Smooth muscle cell (in vitro differentiated cells): ENCODE data around the gene WDR62. TPM values are rescaled to one million over a fixed set of nuclear protein-coding genes. Genes with fewer than 3 reads are reported as not detected.

ENCODE experiments used
- DNase-seq: peaks from one replicate; lab custom pipeline; 2025; ENCODE audit not compliant: unreplicated experiment; lab: John Stamatoyannopoulos, UW
- H2AFZ ChIP-seq: fragments of 200-600 bp; sonication (generic); 2 replicates; pipeline ENCODE4 v1.6.0; 2016; ENCODE audit warnings: antibody characterized with exemption, low read depth, mild to moderate bottlenecking
- H3F3A ChIP-seq: fragments of 200-600 bp; sonication (generic); 2 replicates; pipeline ENCODE4 v1.6.0; 2017; ENCODE audit warnings: antibody characterized with exemption, low read depth
- H3K27ac ChIP-seq: fragments of 200-600 bp; sonication (generic); 2 replicates; pipeline ENCODE4 v1.5.1; 2016; ENCODE audit warnings: low read depth, mild to moderate bottlenecking
- H3K27me3 ChIP-seq: fragments of 200-600 bp; sonication (generic); 2 replicates; pipeline ENCODE4 v1.6.1; 2016; ENCODE audit warnings: low read depth, mild to moderate bottlenecking
- H3K36me3 ChIP-seq: fragments of 200-600 bp; sonication (generic); 2 replicates; pipeline ENCODE4 v1.5.1; 2016; ENCODE audit warnings: low read depth
- H3K4me1 ChIP-seq: fragments of 200-600 bp; sonication (generic); 2 replicates; pipeline ENCODE4 v1.5.1; 2016; ENCODE audit warnings: low read depth
- H3K4me2 ChIP-seq: fragments of 200-600 bp; sonication (generic); 2 replicates; pipeline ENCODE4 v1.6.0; 2016; ENCODE audit warnings: mild to moderate bottlenecking
- H3K4me3 ChIP-seq: fragments of 200-600 bp; sonication (generic); 2 replicates; pipeline ENCODE4 v1.5.1; 2016; ENCODE audit warnings: mild to moderate bottlenecking
- H3K79me2 ChIP-seq: fragments of 200-600 bp; sonication (generic); 2 replicates; pipeline ENCODE4 v1.6.0; 2016; ENCODE audit warnings: low read depth, mild to moderate bottlenecking
- H3K9ac ChIP-seq: fragments of 200-600 bp; sonication (generic); 2 replicates; pipeline ENCODE4 v1.6.0; 2016; ENCODE audit warnings: low read depth
- H3K9me3 ChIP-seq: fragments of 200-600 bp; sonication (generic); replicated peaks from 2 replicates; pipeline ENCODE4 v1.5.1; 2016; ENCODE audit warnings: low read depth
- H4K20me1 ChIP-seq: fragments of 200-600 bp; sonication (generic); 2 replicates; pipeline ENCODE4 v1.6.0; 2016; ENCODE audit warnings: low read depth
- CTCF ChIP-seq: fragments of 200-600 bp; sonication (generic); IDR thresholded peaks from 2 replicates; pipeline ENCODE4 v1.5.1; 2017; ENCODE audit warnings: borderline replicate concordance, mild to moderate bottlenecking, antibody characterized with exemption; ENCODE audit not compliant: insufficient read depth, poor library complexity, severe bottlenecking
- WGBS: methylation state at CpG from one replicate; pipeline ENCODE4 v1.1.7; 2016; ENCODE audit warnings: low lambda C conversion rate; 5-methylcytosine and 5-hydroxymethylcytosine counted together
- polyA plus RNA-seq: library from polyadenylated mRNA; unstranded; fragments of >200 nt; fragmentation: Nextera tagmentation; extraction: Ambion mirVana; gene quantifications from 2 replicates; pipeline ENCODE4 v1.2.1, GENCODE V29; 2016
- total RNA-seq: library from RNA; depleted of rRNA; stranded (reverse); fragments of >200 nt; gene quantifications from 2 replicates; pipeline ENCODE4 v1.2.3, GENCODE V29; 2014

WDR62 gene
- 1.0 and 1.5 TPM in 2 replicates for total RNA-seq
- 2.1 and 4.6 TPM in 2 replicates for polyA plus RNA-seq

DNA sequence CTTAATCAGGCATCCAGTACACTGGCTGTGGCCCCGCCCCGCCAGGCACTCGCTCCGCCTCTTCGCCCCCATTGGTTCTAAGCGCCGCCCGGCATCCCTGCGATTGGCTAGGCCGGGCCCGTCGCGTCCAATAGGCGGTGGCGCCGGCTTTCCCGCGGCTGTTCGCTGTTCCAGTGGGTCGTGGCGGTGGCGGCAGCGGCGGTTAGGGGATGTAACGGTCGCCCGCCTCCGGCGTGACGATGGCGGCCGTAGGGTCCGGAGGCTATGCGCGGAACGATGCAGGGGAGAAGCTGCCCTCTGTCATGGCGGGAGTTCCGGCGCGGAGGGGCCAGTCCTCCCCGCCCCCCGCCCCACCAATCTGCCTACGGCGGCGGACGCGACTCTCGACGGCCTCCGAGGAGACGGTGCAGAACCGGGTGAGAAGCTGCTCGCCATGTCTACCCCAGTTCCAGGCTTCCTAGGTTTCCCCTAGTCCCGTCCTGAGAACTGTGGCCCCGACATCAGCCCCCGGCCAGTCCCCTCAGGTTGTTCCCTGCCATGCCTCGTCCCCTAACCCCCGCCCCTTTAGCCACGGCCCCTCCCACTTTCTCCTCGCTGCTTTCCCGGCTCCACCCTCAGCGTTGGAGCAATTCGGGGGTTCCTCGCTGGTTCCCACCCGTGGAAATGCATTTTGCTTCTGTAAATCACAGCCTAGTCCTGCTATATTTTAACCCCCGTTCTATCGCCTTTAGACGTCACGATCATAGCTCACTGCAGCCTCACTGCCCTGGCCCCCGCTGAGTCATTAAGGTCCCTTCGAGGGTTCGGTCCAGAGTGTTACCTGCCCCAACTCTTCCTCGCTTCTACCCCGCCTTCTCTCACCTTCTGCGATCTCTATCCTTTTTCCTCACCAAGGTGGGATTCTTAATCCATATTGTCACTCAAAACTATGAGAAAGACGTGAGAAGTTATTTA lies at the start of gene WDR62:
Gene WDR62, plus strand, starts transcription at position 165 of the 954 bp plus-strand sequence. Its CDS starts 75 bp downstream, at position 240.
- peak within 1 kb of the TSS; percentile 84 for H3K4me3 ChIP-seq
- under 1% methylated on average over 58 of the region's 76 CpGs for WGBS
- H2AFZ ChIP-seq: peak within 1 kb of the TSS; percentile 94
- H3K9ac ChIP-seq: peak within 1 kb of the TSS; percentile 83
- H3K4me1 ChIP-seq: peaks cover 8% of the 10 kb centered on the region
- H3F3A ChIP-seq: peaks cover 6% of the 10 kb centered on the region
- no peak for TF ChIP-seq CTCF
- no peaks in the 10 kb centered on the region for H3K9me3 ChIP-seq
- H3K4me2 ChIP-seq: peak within 1 kb of the TSS; percentile 94
- no peaks in the 10 kb centered on the region for H3K27me3 ChIP-seq
- no peaks in the 10 kb centered on the region for H4K20me1 ChIP-seq
- peak; percentile 98 for DNase-seq
- H3K36me3 ChIP-seq: no peaks in the 10 kb centered on the region
- peak within 1 kb of the TSS; percentile 90 for H3K27ac ChIP-seq
- peaks cover 16% of the 10 kb centered on the region for H3K79me2 ChIP-seq

DNA sequence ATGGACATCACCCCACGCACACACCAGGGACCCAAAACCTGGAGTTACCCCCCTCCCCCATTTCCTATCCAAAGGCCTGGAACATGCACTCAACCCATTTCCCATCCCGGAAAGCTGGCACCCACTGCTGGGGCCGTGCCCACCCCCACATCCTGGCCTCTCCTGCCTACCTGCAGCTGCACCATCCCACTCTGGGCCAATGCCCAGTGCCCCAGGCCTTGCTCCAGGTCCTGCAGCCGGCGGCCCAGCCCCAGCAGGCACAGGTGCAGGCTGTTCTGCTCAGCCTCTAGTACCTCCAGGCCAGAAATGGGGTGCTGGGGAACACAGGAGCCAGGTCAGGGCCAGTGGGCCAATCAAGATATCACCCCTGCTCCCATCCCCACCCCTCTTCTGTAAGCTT lies 47.7 kb upstream of the WDR62 start:
- no peak overlapping the region for H3K4me2 ChIP-seq
- H3K9ac ChIP-seq: no peak overlapping the region
- H3K4me3 ChIP-seq: no peak overlapping the region
- H3K27ac ChIP-seq: no peak overlapping the region
- H3F3A ChIP-seq: no peaks in the 10 kb centered on the region
- no peak for DNase-seq
- no peaks in the 10 kb centered on the region for H3K36me3 ChIP-seq
- H4K20me1 ChIP-seq: peaks cover 6% of the 10 kb centered on the region
- H3K9me3 ChIP-seq: no peaks in the 10 kb centered on the region
- WGBS: 95% methylated on average over 5 of the region's 5 CpGs
- H2AFZ ChIP-seq: no peak overlapping the region
- no peaks in the 10 kb centered on the region for H3K79me2 ChIP-seq
- H3K27me3 ChIP-seq: no peaks in the 10 kb centered on the region
- H3K4me1 ChIP-seq: peaks cover 7% of the 10 kb centered on the region
- TF ChIP-seq CTCF: no peak

GRCh38 chr19:36008336-36008978 lies 46.2 kb upstream of the WDR62 start, which contains the start of gene SYNE4:
SYNE4 (minus strand) TSS chr19:36008813; CDS start chr19:36008681, 132 bp downstream.
- Histone ChIP-seq H3K9ac (no peak within 1 kb of the TSS), H4K20me1 (peaks cover 6% of the 10 kb centered on the region), H3K4me1 (peaks cover 10% of the 10 kb centered on the region), H3F3A (no peaks in the 10 kb centered on the region), H3K4me3 (peak within 1 kb of the TSS; percentile 54), H3K79me2 (peaks cover under 1% of the 10 kb centered on the region), H3K27ac (no peak within 1 kb of the TSS), H3K27me3 (no peaks in the 10 kb centered on the region), H3K4me2 (peak within 1 kb of the TSS; percentile 83), H2AFZ (peak within 1 kb of the TSS; percentile 36), H3K36me3 (no peaks in the 10 kb centered on the region), H3K9me3 (no peaks in the 10 kb centered on the region)
- WGBS: 42% methylated on average over 19 of the region's 19 CpGs
- DNase-seq: no peak
- TF ChIP-seq CTCF: no peak
